ENCODE data around the gene CLEC16A. TPM values are rescaled to one million over a fixed set of nuclear protein-coding genes. Genes with fewer than 3 reads are reported as not detected.

CLEC16A gene
- total RNA-seq, 1 donor from 2014 or later: 19.8 TPM

DNA sequence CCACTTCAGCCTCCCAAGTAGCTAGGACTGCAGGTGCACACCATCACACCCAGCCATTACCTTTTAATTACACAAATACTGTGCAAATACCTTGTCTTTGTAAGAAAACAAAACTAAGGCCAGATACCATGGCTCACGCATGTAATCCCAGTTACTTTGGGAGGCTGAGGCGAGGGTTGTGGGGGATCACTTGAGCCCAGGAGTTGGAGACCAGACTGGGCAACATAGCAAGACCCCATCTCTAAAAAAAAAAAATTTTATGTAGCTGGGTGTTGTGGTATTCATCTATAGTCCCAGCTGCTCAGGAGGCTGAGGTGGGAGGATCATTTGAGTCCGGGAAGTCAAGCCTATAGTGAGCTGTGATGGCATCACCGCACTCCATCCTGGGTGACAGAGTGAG, 151.6 kb downstream of the CLEC16A start:
- Histone ChIP-seq H3K4me3 (ENCODE audit: low read depth, low read length) (no peak overlapping the region), H3K27me3 (ENCODE audit: control insufficient read depth, insufficient read depth, low read length) (no peaks in the 10 kb centered on the region), H3K36me3 (ENCODE audit: control insufficient read depth, insufficient read depth, low read length) (no peaks in the 10 kb centered on the region)
- TF ChIP-seq CTCF (IDR thresholded peaks at IDR 0.05; ENCODE audit: insufficient read depth, low read length, poor library complexity, severe bottlenecking): no peak
- no peak for DNase-seq (ENCODE audit: low read depth)

GRCh38 chr16:11097094-11097786, 152.9 kb downstream of the CLEC16A start:
- no peak for TF ChIP-seq CTCF (IDR thresholded peaks at IDR 0.05; ENCODE audit: insufficient read depth, low read length, poor library complexity, severe bottlenecking)

GRCh38 chr16:11097787-11098167, 153.4 kb downstream of the CLEC16A start:
- no peak for TF ChIP-seq CTCF (IDR thresholded peaks at IDR 0.05; ENCODE audit: insufficient read depth, low read length, poor library complexity, severe bottlenecking)
- H3K27me3 ChIP-seq (ENCODE audit: control insufficient read depth, insufficient read depth, low read length): no peaks in the 10 kb centered on the region
- no peak overlapping the region for H3K4me3 ChIP-seq (ENCODE audit: low read depth, low read length)
- H3K36me3 ChIP-seq (ENCODE audit: control insufficient read depth, insufficient read depth, low read length): no peaks in the 10 kb centered on the region
- DNase-seq (ENCODE audit: low read depth): no peak

More at GRCh38 chr16:11097094-11097786, 152.9 kb downstream of the CLEC16A start:
- H3K27me3 ChIP-seq (ENCODE audit: control insufficient read depth, insufficient read depth, low read length): no peaks in the 10 kb centered on the region
- no peak for DNase-seq (ENCODE audit: low read depth)
- H3K36me3 ChIP-seq (ENCODE audit: control insufficient read depth, insufficient read depth, low read length): no peaks in the 10 kb centered on the region
- no peak overlapping the region for H3K4me3 ChIP-seq (ENCODE audit: low read depth, low read length)

DNA sequence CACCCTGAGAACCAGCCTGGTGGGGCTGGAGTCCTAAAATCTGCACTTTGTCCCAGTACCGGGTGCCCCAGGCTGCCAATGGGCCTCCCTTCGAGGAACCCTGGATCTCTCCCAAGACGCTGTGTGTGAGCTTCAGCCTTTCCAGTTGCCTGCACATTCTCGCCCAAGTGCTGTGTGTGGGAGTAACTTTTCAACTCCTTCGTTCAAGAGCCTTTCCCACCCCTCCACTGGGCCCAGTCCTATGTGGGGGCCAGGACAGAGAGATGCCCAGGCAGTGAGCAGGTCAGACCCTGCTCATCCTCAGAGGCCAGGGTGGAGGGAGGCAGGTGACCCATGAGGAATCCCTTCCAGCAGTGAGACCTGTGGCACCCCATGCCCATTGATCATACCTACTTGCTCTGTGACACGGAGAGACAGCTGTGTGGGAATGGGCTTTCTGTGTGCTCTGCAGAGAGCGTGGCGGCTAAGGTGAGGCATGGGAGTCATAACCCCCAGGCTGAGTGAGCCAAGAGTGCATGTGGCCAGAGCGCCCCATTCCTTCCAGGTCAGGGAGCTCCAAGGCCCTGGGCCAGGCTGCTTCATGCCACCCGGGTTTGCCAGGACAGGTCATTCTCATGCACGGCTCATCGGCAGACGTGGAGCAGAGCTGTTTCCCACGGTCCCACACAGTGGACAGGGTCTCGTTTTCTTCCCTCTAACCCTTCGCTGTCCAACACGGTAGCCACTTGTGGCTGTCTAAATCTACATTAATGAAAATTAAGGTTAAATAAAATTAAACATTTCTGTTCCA, 154.4 kb downstream of the CLEC16A start:
- no peak for DNase-seq (ENCODE audit: low read depth)
- TF ChIP-seq CTCF (IDR thresholded peaks at IDR 0.05; ENCODE audit: insufficient read depth, low read length, poor library complexity, severe bottlenecking): no peak
- no peaks in the 10 kb centered on the region for H3K36me3 ChIP-seq (ENCODE audit: control insufficient read depth, insufficient read depth, low read length)
- no peak overlapping the region for H3K4me3 ChIP-seq (ENCODE audit: low read depth, low read length)
- H3K27me3 ChIP-seq (ENCODE audit: control insufficient read depth, insufficient read depth, low read length): no peaks in the 10 kb centered on the region

DNA sequence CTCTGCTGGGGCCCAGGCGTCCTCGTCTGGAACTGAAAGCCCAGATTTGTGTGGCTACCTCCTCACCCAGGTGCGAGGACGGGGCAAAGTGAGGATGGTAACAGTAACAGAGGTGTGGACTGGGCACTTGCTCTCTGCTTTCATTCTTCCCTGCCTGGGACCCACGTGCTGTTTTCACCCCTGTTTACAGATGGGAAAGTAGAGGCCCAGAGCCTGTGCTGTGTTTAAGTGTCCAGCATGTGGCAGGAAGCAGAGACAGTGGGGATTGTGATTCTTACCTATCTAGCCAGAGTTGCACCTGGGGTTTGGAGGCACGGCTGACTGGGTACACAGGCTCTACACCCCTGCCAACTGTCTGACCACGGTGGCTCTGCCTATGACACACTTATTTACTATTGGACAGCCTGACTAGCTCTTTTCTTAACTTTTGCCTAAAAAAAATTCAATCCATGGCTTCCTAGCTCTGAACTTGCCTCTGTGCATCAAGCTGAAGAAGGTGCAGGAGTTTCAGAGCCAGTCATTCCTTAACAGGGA, 155.4 kb downstream of the CLEC16A start:
- TF ChIP-seq CTCF (IDR thresholded peaks at IDR 0.05; ENCODE audit: insufficient read depth, low read length, poor library complexity, severe bottlenecking): no peak
- no peak for DNase-seq (ENCODE audit: low read depth)
- no peaks in the 10 kb centered on the region for H3K36me3 ChIP-seq (ENCODE audit: control insufficient read depth, insufficient read depth, low read length)
- H3K4me3 ChIP-seq (ENCODE audit: low read depth, low read length): no peak overlapping the region
- H3K27me3 ChIP-seq (ENCODE audit: control insufficient read depth, insufficient read depth, low read length): no peaks in the 10 kb centered on the region
